Body of pancreas (tissue), 4 donors: Measurements from ENCODE around the gene DYNC2H1. TPM values are rescaled to one million over a fixed set of nuclear protein-coding genes. Genes with fewer than 3 reads are reported as not detected.
"Not testable (repeated sequence)": the region's sequence is repeated elsewhere in the genome, so short reads cannot be mapped to it uniquely, and the experiment has no call there.

Experiments
- ATAC-seq: fragments of 150-250 bp; one replicate; pipeline ENCODE4 v1.9.1; 2016
- DNase-seq, 4 donors: peaks; one replicate each; pipeline ENCODE4 v3.0.0-alpha.2; 2019
- H3K27ac ChIP-seq, 4 donors: fragments of 200-600 bp; sonication (generic); 1 replicate in 3 of 4; 2 replicates in 1 of 4; pipeline versions ENCODE4 v1.5.1 to v1.6.1; 2016 to 2019; ENCODE audit warnings: mild to moderate bottlenecking in 1 of 4, mixed read lengths in 1 of 4, moderate library complexity in 1 of 4
- H3K27me3 ChIP-seq, 2 donors: fragments of 200-600 bp; sonication (generic); one replicate each; pipeline ENCODE4 v1.6.0; 2016; ENCODE audit warnings: mild to moderate bottlenecking in 1 of 2
- H3K36me3 ChIP-seq, 2 donors: fragments of 200-600 bp; sonication (generic); replicated peaks in 1 of 2; 2 replicates each; pipeline ENCODE4 v1.5.1; 2016; ENCODE audit warnings: low read depth in 2 of 2; ENCODE audit not compliant: insufficient read depth in 1 of 2
- H3K4me1 ChIP-seq: fragments of 200-600 bp; sonication (generic); one replicate; pipeline ENCODE4 v1.6.0; 2016
- H3K4me3 ChIP-seq, 2 donors: fragments of 200-600 bp; sonication (generic); 1 replicate in 1 of 2; 2 replicates in 1 of 2; pipeline ENCODE4 v1.5.1; 2016 to 2019
- H3K9me3 ChIP-seq, 3 donors: fragments of 200-600 bp; sonication (generic); 1 replicate in 2 of 3; 2 replicates in 1 of 3; pipeline ENCODE4 v1.5.1; 2016
- POLR2A ChIP-seq, 3 donors: fragments of 450-650 bp; IDR thresholded peaks; one replicate each; pipeline ENCODE4 v1.6.1; 2016; ENCODE audit warnings: antibody characterized with exemption in 3 of 3, mild to moderate bottlenecking in 2 of 3
- WGBS, 2 donors: methylation state at CpG; one replicate each; pipeline ENCODE4 v1.1.5; 2017; 5-methylcytosine and 5-hydroxymethylcytosine counted together
- intact Hi-C: fragments of 100-400 bp; cut with DNase I; formaldehyde crosslinking; loops from one replicate; pipeline ENCODE4 v1.15.1; 2023
- total RNA-seq, 2 donors: library from RNA; depleted of rRNA; stranded (reverse); fragments of >200 nt; gene quantifications; one replicate each; pipeline ENCODE4 v1.1.0, GENCODE V29; 2016
- TF ChIP-seq, protein P1 (sequence below), 7 experiments: fragments of 450-650 bp in 4 of 7; fragments of 200-600 bp in 3 of 7; sonication (generic) in 3 of 7; IDR thresholded peaks; one replicate each; pipeline ENCODE4 v1.5.1; 2016 to 2019; ENCODE audit warnings: antibody characterized with exemption in 7 of 7

DYNC2H1 gene
- total RNA-seq, 2 donors from 2014 or later, result 12.2 to 19.5 TPM

DNA sequence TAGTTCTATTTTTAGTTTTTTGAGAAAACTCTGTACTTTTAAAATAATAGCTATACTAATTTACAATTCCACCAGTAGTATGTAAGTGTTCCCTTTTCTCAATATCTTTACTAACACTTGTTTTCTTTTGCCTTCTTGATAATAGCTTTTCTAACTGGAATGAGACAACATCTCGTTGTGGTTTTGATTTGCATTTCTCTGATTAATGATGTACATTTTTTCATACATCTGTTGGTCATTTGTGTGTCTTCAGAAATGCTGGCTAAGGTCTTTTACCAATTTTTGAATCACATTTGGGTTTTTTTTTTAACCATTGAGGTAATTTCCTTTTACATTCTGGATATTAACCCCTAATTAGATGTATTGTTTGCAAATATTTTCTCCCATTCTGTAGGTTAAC, 258.9 kb downstream of the DYNC2H1 start:
- intact Hi-C loops, result no loop called here
- ATAC-seq (no peak), DNase-seq (no peak)
- Histone ChIP-seq H3K27me3 (no peaks in the 10 kb centered on the region), H3K4me1 (no peaks in the 10 kb centered on the region), H3K36me3 (no peaks in the 10 kb centered on the region), H3K9me3 (no peaks in the 10 kb centered on the region), H3K4me3 (no peak overlapping the region), H3K27ac (no peak overlapping the region)
- no peak for TF ChIP-seq POLR2A (IDR thresholded peaks at IDR 0.05)
- TF ChIP-seq, protein P1, sequence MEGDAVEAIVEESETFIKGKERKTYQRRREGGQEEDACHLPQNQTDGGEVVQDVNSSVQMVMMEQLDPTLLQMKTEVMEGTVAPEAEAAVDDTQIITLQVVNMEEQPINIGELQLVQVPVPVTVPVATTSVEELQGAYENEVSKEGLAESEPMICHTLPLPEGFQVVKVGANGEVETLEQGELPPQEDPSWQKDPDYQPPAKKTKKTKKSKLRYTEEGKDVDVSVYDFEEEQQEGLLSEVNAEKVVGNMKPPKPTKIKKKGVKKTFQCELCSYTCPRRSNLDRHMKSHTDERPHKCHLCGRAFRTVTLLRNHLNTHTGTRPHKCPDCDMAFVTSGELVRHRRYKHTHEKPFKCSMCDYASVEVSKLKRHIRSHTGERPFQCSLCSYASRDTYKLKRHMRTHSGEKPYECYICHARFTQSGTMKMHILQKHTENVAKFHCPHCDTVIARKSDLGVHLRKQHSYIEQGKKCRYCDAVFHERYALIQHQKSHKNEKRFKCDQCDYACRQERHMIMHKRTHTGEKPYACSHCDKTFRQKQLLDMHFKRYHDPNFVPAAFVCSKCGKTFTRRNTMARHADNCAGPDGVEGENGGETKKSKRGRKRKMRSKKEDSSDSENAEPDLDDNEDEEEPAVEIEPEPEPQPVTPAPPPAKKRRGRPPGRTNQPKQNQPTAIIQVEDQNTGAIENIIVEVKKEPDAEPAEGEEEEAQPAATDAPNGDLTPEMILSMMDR (IDR thresholded peaks at IDR 0.05), result no peak
- WGBS, 2 donors, result 72 to 79% methylated on average over 1 of the region's 1 CpG

DNA sequence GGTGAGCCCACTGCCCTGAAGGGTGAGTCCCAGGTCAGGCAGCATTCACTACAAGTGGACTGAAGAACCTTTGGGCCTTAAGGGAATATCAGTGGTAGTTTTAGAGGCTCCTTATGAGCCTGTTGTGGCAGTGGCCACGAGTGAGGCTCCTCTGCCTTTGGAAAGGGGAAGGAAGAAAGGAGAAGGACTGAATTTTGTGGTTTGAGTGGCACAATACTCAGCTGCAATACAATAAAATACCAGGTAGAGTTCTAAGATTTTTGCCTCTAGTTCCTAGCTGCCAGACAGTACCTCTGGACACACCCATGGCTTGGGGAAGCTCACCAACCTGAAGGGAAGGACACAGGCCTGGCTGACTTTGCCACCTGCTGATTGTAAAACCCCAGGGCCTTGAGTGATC, 260.9 kb downstream of the DYNC2H1 start:
- H3K36me3 ChIP-seq, result no peaks in the 10 kb centered on the region
- WGBS, 2 donors, result 50 to 69% methylated on average over 1 of the region's 1 CpG
- H3K27me3 ChIP-seq, result no peaks in the 10 kb centered on the region
- H3K9me3 ChIP-seq, result peaks cover 0 to 11% (median 0%) of the 10 kb centered on the region in 3 donors
- intact Hi-C loops, result no loop called here
- H3K27ac ChIP-seq, result no peak overlapping the region
- no peaks in the 10 kb centered on the region for H3K4me1 ChIP-seq
- no peak for TF ChIP-seq POLR2A (IDR thresholded peaks at IDR 0.05)
- TF ChIP-seq, protein P1 (IDR thresholded peaks at IDR 0.05), result no peak
- no peak for DNase-seq
- ATAC-seq, result no peak
- H3K4me3 ChIP-seq, result no peak overlapping the region

DNA sequence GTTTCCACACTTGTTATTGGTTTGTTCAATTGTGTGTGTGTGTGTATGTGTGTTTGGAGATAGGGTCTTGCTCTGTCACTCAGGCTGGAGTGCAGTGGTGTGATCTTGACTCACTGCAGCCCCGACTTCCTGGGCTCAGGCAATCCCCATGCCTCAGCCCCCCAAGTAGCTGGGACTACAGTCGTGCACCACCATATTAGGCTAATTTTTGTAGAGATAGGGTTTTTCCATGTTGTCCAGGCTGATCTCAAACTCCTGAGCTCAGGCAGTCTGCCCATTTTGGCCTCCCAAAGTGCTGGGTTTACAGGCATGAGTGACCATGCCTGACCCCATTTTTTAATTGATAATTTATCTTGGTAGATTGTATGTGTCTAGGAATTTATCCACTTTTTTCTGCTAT, 263.7 kb downstream of the DYNC2H1 start:
- intact Hi-C loops, result no loop called here
- no peaks in the 10 kb centered on the region for H3K4me1 ChIP-seq
- TF ChIP-seq POLR2A (IDR thresholded peaks at IDR 0.05), result no peak
- TF ChIP-seq, protein P1 (IDR thresholded peaks at IDR 0.05), result no peak
- DNase-seq (no peak), ATAC-seq (no peak)
- no peak overlapping the region for H3K4me3 ChIP-seq
- H3K36me3 ChIP-seq, result no peaks in the 10 kb centered on the region
- H3K27me3 ChIP-seq, result no peaks in the 10 kb centered on the region
- 68 to 100% methylated on average over 1 to 2 of the region's 2 CpGs for WGBS, 2 donors
- no peak overlapping the region for H3K27ac ChIP-seq
- H3K9me3 ChIP-seq, result peaks cover 0 to 13% (median 0%) of the 10 kb centered on the region in 3 donors

DNA sequence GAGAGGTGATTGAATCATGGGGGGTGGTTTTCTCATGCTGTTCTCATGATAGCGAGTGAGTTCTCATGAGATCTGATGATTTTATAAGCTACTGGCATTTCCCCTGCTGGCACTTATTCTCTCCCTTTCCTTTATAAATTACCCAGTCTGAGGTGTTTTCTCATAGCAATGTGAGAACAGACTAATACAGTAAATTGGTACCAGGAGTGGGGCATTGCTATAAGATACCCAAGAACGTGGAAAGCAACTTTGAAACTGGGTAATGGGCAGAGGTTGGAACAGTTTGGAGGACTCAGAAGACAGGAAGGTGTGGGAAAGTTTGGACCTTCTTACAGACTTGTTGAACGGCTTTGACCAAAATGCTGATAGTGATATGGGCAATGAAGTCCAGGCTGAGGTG, 265.0 kb downstream of the DYNC2H1 start:
- WGBS, 2 donors, result 29 to 49% methylated on average over 3 of the region's 3 CpGs
- H3K4me3 ChIP-seq, DNase-seq, H3K27me3 ChIP-seq, ATAC-seq, H3K4me1 ChIP-seq, H3K27ac ChIP-seq, H3K36me3 ChIP-seq, intact Hi-C loops: not testable (repeated sequence)
- peaks cover 0 to 13% (median 0%) of the 10 kb centered on the region in 3 donors for H3K9me3 ChIP-seq

DNA sequence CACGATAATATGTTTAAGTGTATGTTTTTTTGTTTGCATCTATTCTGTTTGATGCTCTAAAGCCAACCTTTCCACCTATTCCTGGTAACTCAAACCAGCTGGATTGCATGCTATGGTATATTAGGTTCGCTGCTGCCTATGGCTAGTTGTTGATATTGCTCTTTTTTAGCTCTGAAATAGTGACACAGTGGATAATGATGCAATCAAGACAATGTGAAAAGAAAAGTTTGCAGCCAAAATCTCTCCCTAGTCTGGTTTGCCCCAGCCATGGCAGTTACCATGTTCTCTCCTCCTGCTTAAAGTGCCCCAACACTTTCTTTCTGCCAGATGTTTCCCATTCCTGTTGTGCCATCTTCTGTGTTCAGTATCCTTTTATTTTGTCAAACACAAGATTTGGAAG, 269.7 kb downstream of the DYNC2H1 start:
- Histone ChIP-seq H3K4me1 (no peaks in the 10 kb centered on the region), H3K9me3 (peaks cover 0 to 13% (median 0%) of the 10 kb centered on the region in 3 donors), H3K4me3 (no peak overlapping the region), H3K27ac (no peak overlapping the region), H3K36me3 (no peaks in the 10 kb centered on the region), H3K27me3 (no peaks in the 10 kb centered on the region)
- intact Hi-C loops, result no loop called here
- WGBS, 2 donors, result 85 to 94% methylated on average over 2 of the region's 2 CpGs
- no peak for DNase-seq
- ATAC-seq, result no peak
- TF ChIP-seq, protein P1 (IDR thresholded peaks at IDR 0.05), result no peak
- TF ChIP-seq POLR2A (IDR thresholded peaks at IDR 0.05), result no peak
